GM19463 (cell line): ENCODE data around the gene FHL1.
"Not testable (repeated sequence)": the region's sequence is repeated elsewhere in the genome, so short reads cannot be mapped to it uniquely, and the experiment has no call there.

Experiments used
- ATAC-seq: cut with Tn5 transposase; IDR thresholded peaks from one replicate; pipeline ENCODE4 v1.9.1; 2021; ENCODE audit warnings: mild to moderate bottlenecking, moderate library complexity; ENCODE audit not compliant: unreplicated experiment

Gene FHL1

GRCh38 chrX:136207546-136207945 is 60.2 kb downstream of the FHL1 start:
- no peak for ATAC-seq

GRCh38 chrX:136209016-136209738 is 61.8 kb downstream of the FHL1 start:
- ATAC-seq = no peak

GRCh38 chrX:136209751-136210150 is 62.4 kb downstream of the FHL1 start:
- no peak for ATAC-seq

GRCh38 chrX:136210243-136210642 is 62.9 kb downstream of the FHL1 start:
- ATAC-seq = no peak

GRCh38 chrX:136210806-136211205 is 63.5 kb downstream of the FHL1 start:
- ATAC-seq = no peak

- ATAC-seq = no peak
Measured at GRCh38 chrX:136211766-136212556, 64.6 kb downstream of the FHL1 start.

- no peak for ATAC-seq
Measured at GRCh38 chrX:136212557-136213111, 65.3 kb downstream of the FHL1 start.

GRCh38 chrX:136214551-136214950 is 67.2 kb downstream of the FHL1 start:
- no peak for ATAC-seq

- ATAC-seq = no peak
Measured at GRCh38 chrX:136215559-136215958, 68.2 kb downstream of the FHL1 start.

- ATAC-seq = no peak
Measured at GRCh38 chrX:136219893-136220292, 72.6 kb downstream of the FHL1 start.

GRCh38 chrX:136220540-136220939 is 73.2 kb downstream of the FHL1 start:
- no peak for ATAC-seq

- ATAC-seq = no peak
Measured at GRCh38 chrX:136220951-136221350, 73.6 kb downstream of the FHL1 start.

GRCh38 chrX:136221851-136222513 is 74.6 kb downstream of the FHL1 start:
- ATAC-seq = no peak

GRCh38 chrX:136227074-136227473 is 79.7 kb downstream of the FHL1 start:
- no peak for ATAC-seq

- ATAC-seq = peak; percentile 74
Measured at GRCh38 chrX:136227948-136228838, 80.9 kb downstream of the FHL1 start.

GRCh38 chrX:136228839-136229207 is 81.5 kb downstream of the FHL1 start:
- ATAC-seq = peak; percentile 52

GRCh38 chrX:136237074-136237473 is 89.7 kb downstream of the FHL1 start:
- ATAC-seq = no peak

- not testable (repeated sequence) for ATAC-seq
Measured at GRCh38 chrX:136237849-136238248, 90.5 kb downstream of the FHL1 start.

GRCh38 chrX:136246201-136246600 is 98.9 kb downstream of the FHL1 start:
- no peak for ATAC-seq
